SK-N-SH (cell line): ENCODE results near the gene CRTC1. TPM values are rescaled to one million over a fixed set of nuclear protein-coding genes. Genes with fewer than 3 reads are reported as not detected.
A peak's percentile ranks its signal among the peaks of the same experiment; 100 is the strongest.

ENCODE experiments used
- CTCF ChIA-PET: fragments of 300-600, 350-600 bp; formaldehyde crosslinking; extraction: SDS; loops from one replicate; lab custom pipeline; 2021; lab: Yijun Ruan, JAX
- POLR2A ChIA-PET: fragments of 350-600 bp; sonication (Branson Sonifier 250); formaldehyde crosslinking; extraction: SDS; loops from one replicate; lab custom pipeline; 2020; ENCODE audit warnings: antibody characterized with exemption, inconsistent platforms; lab: Yijun Ruan, JAX
- DNase-seq: peaks from one replicate; pipeline ENCODE4 v3.0.0; 2012
- H2AFZ ChIP-seq: fragments of 200-600 bp; sonication (generic); 2 replicates; pipeline ENCODE4 v1.8.1; 2016; ENCODE audit warnings: antibody characterized with exemption, mild to moderate bottlenecking, low read depth
- H3F3A ChIP-seq: fragments of 200-600 bp; sonication (generic); replicated peaks from 2 replicates; pipeline ENCODE3; 2016; ENCODE audit warnings: antibody characterized with exemption, mild to moderate bottlenecking; ENCODE audit not compliant: insufficient read depth
- H3K27ac ChIP-seq, 2 experiments: fragments of 200-500 bp in 1 of 2; fragments of 200-600 bp in 1 of 2; sonication (Bioruptor generic) in 1 of 2; sonication (generic), shearing (Covaris generic) in 1 of 2; 2 replicates each; pipeline versions ENCODE4 v1.5.1 to v1.6.1; 2014 to 2016; ENCODE audit warnings: low read depth in 2 of 2, inconsistent platforms in 1 of 2, low read length in 1 of 2, mild to moderate bottlenecking in 1 of 2, mixed read lengths in 1 of 2
- H3K27me3 ChIP-seq: fragments of 200-600 bp; sonication (generic), shearing (Covaris generic); 2 replicates; pipeline ENCODE4 v1.6.1; 2016; ENCODE audit warnings: mixed run types; ENCODE audit not compliant: insufficient read depth
- H3K36me3 ChIP-seq, 2 experiments: fragments of 200-500 bp in 1 of 2; fragments of 200-600 bp in 1 of 2; sonication (Bioruptor generic) in 1 of 2; sonication (generic) in 1 of 2; replicated peaks in 1 of 2; 2 replicates each; pipeline versions ENCODE3 to v1.5.1; 2014 to 2016; ENCODE audit warnings: low read length in 1 of 2, mild to moderate bottlenecking in 1 of 2; ENCODE audit not compliant: insufficient read depth in 2 of 2, control insufficient read depth in 1 of 2
- H3K4me1 ChIP-seq, 2 experiments: fragments of 200-500 bp in 1 of 2; fragments of 200-600 bp in 1 of 2; sonication (Bioruptor generic) in 1 of 2; sonication (generic), shearing (Covaris generic) in 1 of 2; 2 replicates each; pipeline versions ENCODE4 v1.5.1 to v1.6.1; 2014 to 2016; ENCODE audit warnings: low read depth in 1 of 2, low read length in 1 of 2, mixed run types in 1 of 2; ENCODE audit not compliant: insufficient read depth in 2 of 2, control insufficient read depth in 1 of 2
- H3K4me2 ChIP-seq: fragments of 200-600 bp; sonication (generic), shearing (Covaris generic); 2 replicates; pipeline ENCODE4 v1.6.1; 2017; ENCODE audit warnings: mixed run types
- H3K4me3 ChIP-seq, 2 experiments: fragments of 200-500 bp in 1 of 2; fragments of 200-600 bp in 1 of 2; sonication (Bioruptor generic) in 1 of 2; sonication (generic), shearing (Covaris generic) in 1 of 2; 2 replicates each; pipeline versions ENCODE4 v1.5.1 to v1.8.1; 2014 to 2016; ENCODE audit warnings: low read depth in 2 of 2, inconsistent platforms in 1 of 2, low read length in 1 of 2, mild to moderate bottlenecking in 1 of 2, mixed read lengths in 1 of 2, moderate library complexity in 1 of 2
- H3K79me2 ChIP-seq: fragments of 200-600 bp; sonication (generic); 2 replicates; pipeline ENCODE4 v1.8.1; 2017; ENCODE audit warnings: mild to moderate bottlenecking; ENCODE audit not compliant: insufficient read depth
- H3K9ac ChIP-seq: fragments of 200-600 bp; sonication (generic); 2 replicates; pipeline ENCODE4 v1.6.1; 2017; ENCODE audit warnings: mixed run types
- H3K9me2 ChIP-seq: fragments of 200-600 bp; sonication (generic); 2 replicates; pipeline ENCODE4 v1.6.1; 2017; ENCODE audit warnings: mixed run types
- H3K9me3 ChIP-seq: fragments of 200-600 bp; sonication (generic); 2 replicates; pipeline ENCODE4 v1.6.1; 2017; ENCODE audit warnings: mixed run types, mild to moderate bottlenecking, moderate library complexity
- H4K20me1 ChIP-seq: fragments of 200-600 bp; sonication (generic); 2 replicates; pipeline ENCODE4 v1.6.1; 2017; ENCODE audit warnings: mild to moderate bottlenecking, mixed run types; ENCODE audit not compliant: insufficient read depth
- FOSL2 ChIP-seq: IDR thresholded peaks from 2 replicates; pipeline ENCODE4 v1.4.0; 2012; ENCODE audit warnings: low read depth, mild to moderate bottlenecking, moderate library complexity, borderline replicate concordance
- GABPA ChIP-seq: IDR thresholded peaks from 2 replicates; pipeline ENCODE4 v1.4.0; 2012; ENCODE audit warnings: low read depth, mild to moderate bottlenecking
- GATA2 ChIP-seq: sonication (generic); formaldehyde crosslinking; IDR thresholded peaks from 2 replicates; pipeline ENCODE4 v1.5.0; 2020; ENCODE audit warnings: mild to moderate bottlenecking, missing genetic modification reagents
- JUND ChIP-seq: IDR thresholded peaks from 2 replicates; pipeline ENCODE4 v1.4.0; 2012
- POLR2AphosphoS5 ChIP-seq: IDR thresholded peaks from 2 replicates; pipeline ENCODE4 v1.6.1; 2012; ENCODE audit warnings: low read depth, low read length
- RAD21 ChIP-seq: IDR thresholded peaks from 2 replicates; pipeline ENCODE4 v1.6.1; 2012; ENCODE audit warnings: mild to moderate bottlenecking, low read length
- RCOR1 ChIP-seq: fragments of 150-350 bp; IDR thresholded peaks from 2 replicates; pipeline ENCODE4 v1.6.1; 2017; ENCODE audit warnings: antibody characterized with exemption, low read length
- SIN3A ChIP-seq: IDR thresholded peaks from 2 replicates; pipeline ENCODE4 v1.6.1; 2012; ENCODE audit warnings: low read depth, mild to moderate bottlenecking, low read length, moderate library complexity, borderline replicate concordance
- TCF12 ChIP-seq: IDR thresholded peaks from 2 replicates; pipeline ENCODE4 v1.4.0; 2012
- ZBTB33 ChIP-seq: IDR thresholded peaks from 2 replicates; pipeline ENCODE4 v1.4.0; 2012; ENCODE audit warnings: low read depth, borderline replicate concordance
- WGBS: methylation state at CpG from one replicate; pipeline ENCODE4 v1.1.6; 2017; ENCODE audit warnings: low lambda C conversion rate; 5-methylcytosine and 5-hydroxymethylcytosine counted together
- polyA plus RNA-seq, 3 experiments: library from polyadenylated mRNA; depleted of rRNA; stranded (reverse); fragments of >200 nt; gene quantifications; 2 replicates each; pipeline ENCODE4 v1.2.3, GENCODE V29; 2012
- TF ChIP-seq, protein P1 (sequence below): fragments of 200-600 bp; sonication (generic); IDR thresholded peaks from 2 replicates; pipeline ENCODE4 v1.6.1; 2017; ENCODE audit warnings: antibody characterized with exemption, mild to moderate bottlenecking, moderate library complexity
- TF ChIP-seq, protein P2 (sequence below): IDR thresholded peaks from 2 replicates; pipeline ENCODE4; 2012

Gene CRTC1
- polyA plus RNA-seq, 1 of the 3 experiments (the other 2 are of a cell fraction) = 5.0 TPM

DNA sequence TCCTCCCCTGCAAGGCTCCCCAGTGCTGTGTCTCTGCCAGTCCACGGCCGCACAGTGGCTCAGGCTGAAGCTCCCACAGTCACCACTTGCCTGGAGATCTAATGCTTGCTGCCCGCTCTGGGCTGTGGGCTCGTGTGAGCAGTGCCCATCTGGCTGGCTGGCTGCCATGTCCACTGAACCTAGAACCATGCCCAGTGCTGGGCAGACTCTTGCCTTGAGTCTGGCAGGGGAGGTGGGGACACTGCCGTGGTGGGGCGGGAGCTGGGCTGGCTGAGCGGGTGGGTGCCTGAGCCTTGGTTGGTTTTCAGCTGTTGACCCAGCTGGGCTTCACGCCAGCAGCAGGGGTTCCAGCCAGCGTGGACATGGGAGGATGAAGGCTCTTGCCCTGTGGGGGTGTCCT, 52.3 kb downstream of the CRTC1 start:
- Histone ChIP-seq H3K4me2 (no peak overlapping the region), H3K4me1 (peaks cover 0 to 68% of the 10 kb centered on the region in 2 experiments; a peak in 2 of 4 replicates), H3K79me2 (no peaks in the 10 kb centered on the region)
- WGBS = 93% methylated on average over 6 of the region's 9 CpGs
- POLR2A ChIA-PET = interaction anchor here (1.6 kb wide), 1 partner anchor 53 kb away, joined by 3 read pairs; no protein-coding TSS in a partner anchor
- TF ChIP-seq GABPA (no peak), POLR2AphosphoS5 (no peak), ZBTB33 (no peak), RAD21 (no peak), TCF12 (no peak), FOSL2 (no peak), GATA2 (CRISPR knock-in tag) (no peak), RCOR1 (no peak), SIN3A (no peak), JUND (no peak)
- TF ChIP-seq, protein P1, sequence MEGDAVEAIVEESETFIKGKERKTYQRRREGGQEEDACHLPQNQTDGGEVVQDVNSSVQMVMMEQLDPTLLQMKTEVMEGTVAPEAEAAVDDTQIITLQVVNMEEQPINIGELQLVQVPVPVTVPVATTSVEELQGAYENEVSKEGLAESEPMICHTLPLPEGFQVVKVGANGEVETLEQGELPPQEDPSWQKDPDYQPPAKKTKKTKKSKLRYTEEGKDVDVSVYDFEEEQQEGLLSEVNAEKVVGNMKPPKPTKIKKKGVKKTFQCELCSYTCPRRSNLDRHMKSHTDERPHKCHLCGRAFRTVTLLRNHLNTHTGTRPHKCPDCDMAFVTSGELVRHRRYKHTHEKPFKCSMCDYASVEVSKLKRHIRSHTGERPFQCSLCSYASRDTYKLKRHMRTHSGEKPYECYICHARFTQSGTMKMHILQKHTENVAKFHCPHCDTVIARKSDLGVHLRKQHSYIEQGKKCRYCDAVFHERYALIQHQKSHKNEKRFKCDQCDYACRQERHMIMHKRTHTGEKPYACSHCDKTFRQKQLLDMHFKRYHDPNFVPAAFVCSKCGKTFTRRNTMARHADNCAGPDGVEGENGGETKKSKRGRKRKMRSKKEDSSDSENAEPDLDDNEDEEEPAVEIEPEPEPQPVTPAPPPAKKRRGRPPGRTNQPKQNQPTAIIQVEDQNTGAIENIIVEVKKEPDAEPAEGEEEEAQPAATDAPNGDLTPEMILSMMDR = no peak
- TF ChIP-seq, protein P2, sequence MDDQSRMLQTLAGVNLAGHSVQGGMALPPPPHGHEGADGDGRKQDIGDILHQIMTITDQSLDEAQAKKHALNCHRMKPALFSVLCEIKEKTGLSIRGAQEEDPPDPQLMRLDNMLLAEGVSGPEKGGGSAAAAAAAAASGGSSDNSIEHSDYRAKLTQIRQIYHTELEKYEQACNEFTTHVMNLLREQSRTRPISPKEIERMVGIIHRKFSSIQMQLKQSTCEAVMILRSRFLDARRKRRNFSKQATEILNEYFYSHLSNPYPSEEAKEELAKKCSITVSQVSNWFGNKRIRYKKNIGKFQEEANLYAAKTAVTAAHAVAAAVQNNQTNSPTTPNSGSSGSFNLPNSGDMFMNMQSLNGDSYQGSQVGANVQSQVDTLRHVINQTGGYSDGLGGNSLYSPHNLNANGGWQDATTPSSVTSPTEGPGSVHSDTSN = no peak
- TF ChIP-seq, all 33 proteins: peak for 0
- Histone ChIP-seq H3K9me3 (no peaks in the 10 kb centered on the region), H3K9ac (no peak overlapping the region), H2AFZ (no peak overlapping the region), H3F3A (no peaks in the 10 kb centered on the region), H3K9me2 (no peaks in the 10 kb centered on the region), H3K4me3 (no peak overlapping the region), H3K27me3 (no peaks in the 10 kb centered on the region), H3K36me3 (no peaks in the 10 kb centered on the region), H3K27ac (peak overlapping the region in 1 of 2 experiments; percentile 39; a peak in 1 of 4 replicates), H4K20me1 (peaks cover 2% of the 10 kb centered on the region; the same call in 1 of the 2 replicates)
- CTCF ChIA-PET = interaction anchor here (0.7 to 1.4 kb wide), 2 partner anchors 16 to 112 kb away, joined by 3 to 4 read pairs; no protein-coding TSS in a partner anchor
- DNase-seq = no peak
